ENCODE results near the gene KCND3. TPM values are rescaled to one million over a fixed set of nuclear protein-coding genes. Genes with fewer than 3 reads are reported as not detected.

Gene KCND3
- total and polyA plus RNA-seq, 2 donors from 2014 or later = 1.2 to 12.6 TPM

GRCh38 chr1:111953797-111954196, 35.7 kb downstream of the KCND3 start:
- intact Hi-C loops (cut with DNase I) = no loop called here
- TF ChIP-seq CTCF (IDR thresholded peaks at IDR 0.05; ENCODE audit: borderline replicate concordance, extremely low read depth, insufficient read depth) = no peak
- Histone ChIP-seq H3K36me3 (ENCODE audit: control insufficient read depth in 2 of 3, insufficient read depth in 3 of 3, low read length in 3 of 3) (no peaks in the 10 kb centered on the region), H3K27ac (ENCODE audit: low read depth in 2 of 2, low read length in 2 of 2) (no peak overlapping the region), H3K4me1 (ENCODE audit: control insufficient read depth in 2 of 3, insufficient read depth in 2 of 3, low read depth in 1 of 3, low read length in 3 of 3) (no peaks in the 10 kb centered on the region), H3K4me3 (ENCODE audit: low read length in 3 of 3) (no peak overlapping the region), H3K27me3 (ENCODE audit: control insufficient read depth, insufficient read depth, low read length) (no peaks in the 10 kb centered on the region), H3K9me3 (ENCODE audit: control insufficient read depth in 2 of 3, insufficient read depth in 1 of 3, low read length in 3 of 3) (no peaks in the 10 kb centered on the region), H3K9ac (ENCODE audit: low read length in 3 of 3) (no peak overlapping the region)
- DNase-seq = no peak
- no peak for FAIRE-seq

- FAIRE-seq (no peak), DNase-seq (no peak)
- Histone ChIP-seq H3K36me3 (ENCODE audit: control insufficient read depth in 2 of 3, insufficient read depth in 3 of 3, low read length in 3 of 3) (no peaks in the 10 kb centered on the region), H3K27me3 (ENCODE audit: control insufficient read depth, insufficient read depth, low read length) (no peaks in the 10 kb centered on the region), H3K9me3 (ENCODE audit: control insufficient read depth in 2 of 3, insufficient read depth in 1 of 3, low read length in 3 of 3) (no peaks in the 10 kb centered on the region), H3K4me1 (ENCODE audit: control insufficient read depth in 2 of 3, insufficient read depth in 2 of 3, low read depth in 1 of 3, low read length in 3 of 3) (no peaks in the 10 kb centered on the region), H3K27ac (ENCODE audit: low read depth in 2 of 2, low read length in 2 of 2) (no peak overlapping the region), H3K4me3 (ENCODE audit: low read length in 3 of 3) (no peak overlapping the region), H3K9ac (ENCODE audit: low read length in 3 of 3) (no peak overlapping the region)
- no peak for TF ChIP-seq CTCF (IDR thresholded peaks at IDR 0.05; ENCODE audit: borderline replicate concordance, extremely low read depth, insufficient read depth)
- intact Hi-C loops (cut with DNase I) = no loop called here
Measured at GRCh38 chr1:111952125-111952657, 37.3 kb downstream of the KCND3 start.

GRCh38 chr1:111948209-111949171, 41.0 kb downstream of the KCND3 start:
- Histone ChIP-seq H3K9ac (ENCODE audit: low read length in 3 of 3) (no peak overlapping the region), H3K9me3 (ENCODE audit: control insufficient read depth in 2 of 3, insufficient read depth in 1 of 3, low read length in 3 of 3) (no peaks in the 10 kb centered on the region), H3K4me1 (ENCODE audit: control insufficient read depth in 2 of 3, insufficient read depth in 2 of 3, low read depth in 1 of 3, low read length in 3 of 3) (no peaks in the 10 kb centered on the region), H3K4me3 (ENCODE audit: low read length in 3 of 3) (no peak overlapping the region), H3K27ac (ENCODE audit: low read depth in 2 of 2, low read length in 2 of 2) (no peak overlapping the region), H3K27me3 (ENCODE audit: control insufficient read depth, insufficient read depth, low read length) (no peaks in the 10 kb centered on the region), H3K36me3 (ENCODE audit: control insufficient read depth in 2 of 3, insufficient read depth in 3 of 3, low read length in 3 of 3) (no peaks in the 10 kb centered on the region)
- intact Hi-C loops (cut with DNase I) = no loop called here
- FAIRE-seq (no peak), DNase-seq (peak in 2 of 5 donors; percentile 27 to 29)
- no peak for TF ChIP-seq CTCF (IDR thresholded peaks at IDR 0.05; ENCODE audit: borderline replicate concordance, extremely low read depth, insufficient read depth)

All from kidney (tissue), 14 donors.